Tibial nerve (tissue), 4 donors: ENCODE data around the gene MEAF6. TPM values are rescaled to one million over a fixed set of nuclear protein-coding genes. Genes with fewer than 3 reads are reported as not detected.

ENCODE experiments used
- DNase-seq, 2 donors: peaks; one replicate each; pipeline ENCODE4 v3.0.0-alpha.2; 2019; ENCODE audit warnings: low spot score in 2 of 2
- H3K27ac ChIP-seq, 4 donors: fragments of 200-600 bp; sonication (generic) in 3 of 4; one replicate each; pipeline ENCODE4 v1.5.1; 2017 to 2019; ENCODE audit warnings: mild to moderate bottlenecking in 1 of 4
- H3K27me3 ChIP-seq, 2 donors: fragments of 200-600 bp; sonication (generic) in 1 of 2; one replicate each; pipeline versions ENCODE4 v1.5.1 to v1.6.0; 2017 to 2019
- H3K36me3 ChIP-seq, 3 donors: fragments of 200-600 bp; sonication (generic); one replicate each; pipeline ENCODE4 v1.5.1; 2018 to 2019
- H3K4me1 ChIP-seq, 4 donors: fragments of 200-600 bp; sonication (generic) in 3 of 4; one replicate each; pipeline ENCODE4 v1.5.1; 2017 to 2019
- H3K4me3 ChIP-seq, 4 donors: fragments of 200-600 bp; sonication (generic) in 3 of 4; one replicate each; pipeline ENCODE4 v1.5.1; 2017 to 2019; ENCODE audit warnings: mild to moderate bottlenecking in 1 of 4, moderate library complexity in 1 of 4
- H3K9me3 ChIP-seq, 4 donors: fragments of 200-600 bp; sonication (generic) in 3 of 4; one replicate each; pipeline ENCODE4 v1.5.1; 2017 to 2019
- EP300 ChIP-seq, 2 donors: sonication (generic); formaldehyde crosslinking; IDR thresholded peaks; one replicate each; pipeline ENCODE4 v1.6.1; 2017; ENCODE audit warnings: antibody characterized with exemption in 2 of 2, mild to moderate bottlenecking in 1 of 2
- POLR2A ChIP-seq, 2 donors: fragments of 450-650 bp; IDR thresholded peaks; one replicate each; pipeline ENCODE4 v1.6.1; 2017; ENCODE audit warnings: antibody characterized with exemption in 2 of 2, mild to moderate bottlenecking in 2 of 2, moderate library complexity in 2 of 2
- WGBS, 2 donors: methylation state at CpG; one replicate each; pipeline ENCODE4 v1.1.5; 2018; 5-methylcytosine and 5-hydroxymethylcytosine counted together
- total RNA-seq, 4 donors: library from RNA; depleted of rRNA; stranded (reverse); fragments of >200 nt; gene quantifications; one replicate each; pipeline ENCODE4 v1.1.0, GENCODE V29; 2016
- TF ChIP-seq, protein P1 (sequence below), 5 experiments: fragments of 200-600 bp in 3 of 5; fragments of 450-650 bp in 2 of 5; sonication (generic) in 3 of 5; IDR thresholded peaks; one replicate each; pipeline ENCODE4 v1.5.1; 2016 to 2019; ENCODE audit warnings: antibody characterized with exemption in 5 of 5, mild to moderate bottlenecking in 3 of 5, moderate library complexity in 2 of 5

MEAF6 gene
- total RNA-seq, 4 donors from 2014 or later: 33.3 to 59.4 (median 40.3) TPM

GRCh38 chr1:37559080-37559479 lies 44.5 kb upstream of the MEAF6 start:
- 90 to 95% methylated on average over 7 of the region's 7 CpGs for WGBS, 2 donors

GRCh38 chr1:37558411-37558810 lies 43.8 kb upstream of the MEAF6 start:
- Histone ChIP-seq H3K4me3 (no peak overlapping the region), H3K36me3 (peaks cover 0 to 45% (median 0%) of the 10 kb centered on the region in 3 donors), H3K27me3 (no peaks in the 10 kb centered on the region), H3K9me3 (no peaks in the 10 kb centered on the region), H3K27ac (no peak overlapping the region), H3K4me1 (peaks cover 0 to 20% (median 10%) of the 10 kb centered on the region in 4 donors)
- WGBS, 2 donors: 73 to 82% methylated on average over 1 of the region's 1 CpG
- DNase-seq: no peak
- no peak for TF ChIP-seq EP300 (IDR thresholded peaks at IDR 0.05)
- TF ChIP-seq, protein P1, sequence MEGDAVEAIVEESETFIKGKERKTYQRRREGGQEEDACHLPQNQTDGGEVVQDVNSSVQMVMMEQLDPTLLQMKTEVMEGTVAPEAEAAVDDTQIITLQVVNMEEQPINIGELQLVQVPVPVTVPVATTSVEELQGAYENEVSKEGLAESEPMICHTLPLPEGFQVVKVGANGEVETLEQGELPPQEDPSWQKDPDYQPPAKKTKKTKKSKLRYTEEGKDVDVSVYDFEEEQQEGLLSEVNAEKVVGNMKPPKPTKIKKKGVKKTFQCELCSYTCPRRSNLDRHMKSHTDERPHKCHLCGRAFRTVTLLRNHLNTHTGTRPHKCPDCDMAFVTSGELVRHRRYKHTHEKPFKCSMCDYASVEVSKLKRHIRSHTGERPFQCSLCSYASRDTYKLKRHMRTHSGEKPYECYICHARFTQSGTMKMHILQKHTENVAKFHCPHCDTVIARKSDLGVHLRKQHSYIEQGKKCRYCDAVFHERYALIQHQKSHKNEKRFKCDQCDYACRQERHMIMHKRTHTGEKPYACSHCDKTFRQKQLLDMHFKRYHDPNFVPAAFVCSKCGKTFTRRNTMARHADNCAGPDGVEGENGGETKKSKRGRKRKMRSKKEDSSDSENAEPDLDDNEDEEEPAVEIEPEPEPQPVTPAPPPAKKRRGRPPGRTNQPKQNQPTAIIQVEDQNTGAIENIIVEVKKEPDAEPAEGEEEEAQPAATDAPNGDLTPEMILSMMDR (IDR thresholded peaks at IDR 0.05): no peak
- TF ChIP-seq POLR2A (IDR thresholded peaks at IDR 0.05): no peak

More at GRCh38 chr1:37559080-37559479, 44.5 kb upstream of the MEAF6 start:
- Histone ChIP-seq H3K4me1 (peaks cover 0 to 17% (median 9%) of the 10 kb centered on the region in 4 donors), H3K36me3 (peaks cover 0 to 50% (median 0%) of the 10 kb centered on the region in 3 donors), H3K9me3 (no peaks in the 10 kb centered on the region), H3K4me3 (no peak overlapping the region), H3K27me3 (no peaks in the 10 kb centered on the region), H3K27ac (no peak overlapping the region)
- no peak for DNase-seq
- TF ChIP-seq POLR2A (IDR thresholded peaks at IDR 0.05) (no peak), EP300 (IDR thresholded peaks at IDR 0.05) (no peak)
- TF ChIP-seq, protein P1 (IDR thresholded peaks at IDR 0.05): no peak

DNA sequence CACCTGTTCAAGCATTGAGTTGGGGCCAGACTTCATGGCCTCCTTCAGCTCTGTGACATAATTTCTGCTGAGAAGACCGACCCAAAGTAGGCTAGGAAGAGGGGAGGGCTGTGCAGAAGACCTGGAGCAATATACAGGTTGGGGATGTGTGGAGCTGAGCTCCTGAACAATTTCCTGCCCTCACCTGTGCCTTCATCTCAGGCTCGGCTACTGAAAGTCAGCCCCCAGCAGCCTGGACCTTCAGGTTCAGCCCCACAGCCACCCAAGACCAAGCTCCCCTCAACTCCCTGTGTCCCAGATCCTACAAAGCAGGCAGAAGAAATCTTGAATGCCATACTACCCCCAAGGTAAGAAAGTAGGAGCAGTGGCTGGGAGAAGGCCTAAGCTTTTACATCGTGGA lies 42.8 kb upstream of the MEAF6 start:
- peaks cover 0 to 38% (median 0%) of the 10 kb centered on the region in 3 donors for H3K36me3 ChIP-seq
- peaks cover 0 to 30% (median 20%) of the 10 kb centered on the region in 4 donors for H3K4me1 ChIP-seq
- H3K27me3 ChIP-seq: no peaks in the 10 kb centered on the region
- H3K9me3 ChIP-seq: no peaks in the 10 kb centered on the region
- TF ChIP-seq POLR2A (IDR thresholded peaks at IDR 0.05) (no peak), EP300 (IDR thresholded peaks at IDR 0.05) (no peak)
- TF ChIP-seq, protein P1 (IDR thresholded peaks at IDR 0.05): no peak
- H3K4me3 ChIP-seq: peak overlapping the region; percentile 15 to 50 (median 20)
- peak overlapping the region in 3 of 4 donors; percentile 35 to 71 (median 70) for H3K27ac ChIP-seq
- 88 to 89% methylated on average over 3 of the region's 3 CpGs for WGBS, 2 donors
- no peak for DNase-seq

DNA sequence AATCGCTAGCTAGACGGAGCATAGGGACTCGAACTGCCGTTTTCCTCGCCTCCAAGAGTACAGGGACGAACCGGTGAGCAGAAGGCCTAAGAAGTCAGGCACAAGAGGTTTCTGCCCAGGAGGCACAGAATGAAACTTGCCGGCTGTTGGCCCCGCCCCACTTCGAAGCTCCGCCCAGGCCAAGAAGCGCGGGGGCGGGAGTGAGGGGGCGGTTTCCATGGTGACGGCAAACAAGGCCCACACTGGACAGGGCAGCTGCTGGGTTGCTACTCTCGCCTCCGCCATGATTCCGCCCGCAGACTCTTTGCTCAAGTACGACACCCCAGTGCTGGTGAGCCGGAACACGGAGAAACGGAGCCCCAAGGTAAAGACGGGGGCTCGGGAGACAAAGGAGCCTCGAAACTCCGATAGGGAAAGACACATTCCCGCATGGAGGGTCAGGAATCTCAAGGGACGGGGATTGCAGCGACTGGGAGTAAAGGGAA lies 42.2 kb upstream of the MEAF6 start, which contains the start of gene DNALI1:
Gene DNALI1 (plus strand): TSS at position 229 of the 485 bp plus-strand sequence. CDS start 55 bp downstream, at position 284.
- peak; percentile 65 to 75 for DNase-seq
- WGBS, 2 donors: 4 to 9% methylated on average over 31 of the region's 31 CpGs
- H3K4me1 ChIP-seq: peaks cover 0 to 36% (median 22%) of the 10 kb centered on the region in 4 donors
- no peaks in the 10 kb centered on the region for H3K27me3 ChIP-seq
- no peaks in the 10 kb centered on the region for H3K9me3 ChIP-seq
- TF ChIP-seq POLR2A (IDR thresholded peaks at IDR 0.05): peak in 1 of 2 donors; percentile 16
- TF ChIP-seq EP300 (IDR thresholded peaks at IDR 0.05): peak in 1 of 2 donors; percentile 36
- TF ChIP-seq, protein P1 (IDR thresholded peaks at IDR 0.05): peak in 1 of 5 experiments; percentile 10
- H3K27ac ChIP-seq: peak within 1 kb of the TSS in 3 of 4 donors; percentile 35 to 71 (median 70)
- peaks cover 0 to 37% (median 0%) of the 10 kb centered on the region in 3 donors for H3K36me3 ChIP-seq
- peak within 1 kb of the TSS; percentile 15 to 50 (median 20) for H3K4me3 ChIP-seq
